ENCODE results near the gene XRCC1. TPM values are rescaled to one million over a fixed set of nuclear protein-coding genes. Genes with fewer than 3 reads are reported as not detected.

Gene XRCC1
- polyA plus RNA-seq, 1 donor from 2014 or later, result 18.6 TPM

DNA sequence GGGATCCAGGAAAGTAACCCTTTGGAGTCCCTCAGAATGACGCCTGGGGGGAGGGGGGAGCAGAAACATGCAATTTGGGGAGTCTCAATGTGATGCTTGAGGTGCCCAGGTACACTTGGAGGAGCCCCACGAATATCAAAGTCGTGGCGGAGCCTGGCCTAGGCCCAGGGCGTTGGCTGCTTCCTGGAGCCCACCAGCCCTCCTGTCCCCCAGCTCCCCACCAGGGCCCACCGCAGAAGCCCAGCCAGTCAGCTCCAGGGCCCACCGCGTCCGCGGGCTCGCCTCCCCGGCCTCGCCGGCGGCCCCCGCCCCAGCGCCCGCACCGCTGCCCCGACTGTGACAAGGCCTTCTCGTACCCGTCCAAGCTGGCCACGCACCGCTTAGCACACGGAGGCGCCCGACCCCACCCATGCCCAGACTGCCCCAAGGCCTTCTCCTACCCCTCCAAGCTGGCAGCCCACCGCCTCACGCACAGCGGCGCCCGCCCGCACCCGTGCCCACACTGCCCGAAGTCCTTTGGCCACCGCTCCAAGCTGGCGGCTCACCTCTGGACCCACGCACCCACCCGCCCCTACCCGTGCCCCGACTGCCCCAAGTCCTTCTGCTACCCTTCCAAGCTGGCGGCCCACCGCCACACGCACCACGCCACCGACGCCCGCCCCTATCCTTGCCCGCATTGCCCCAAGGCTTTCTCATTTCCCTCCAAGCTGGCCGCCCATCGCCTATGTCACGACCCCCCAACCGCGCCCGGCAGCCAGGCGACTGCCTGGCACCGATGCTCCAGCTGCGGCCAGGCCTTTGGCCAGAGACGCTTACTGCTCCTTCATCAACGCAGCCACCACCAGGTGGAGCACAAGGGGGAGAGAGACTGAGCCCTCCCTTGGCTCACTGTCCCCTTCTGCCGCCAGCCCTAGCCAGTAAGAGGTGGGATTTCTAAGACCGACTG, 40.2 kb downstream of the XRCC1 start:
- Histone ChIP-seq H3K9ac (ENCODE audit: low read length) (no peak overlapping the region), H3F3A (ENCODE audit: insufficient read depth, low read length, poor library complexity, severe bottlenecking) (no peaks in the 10 kb centered on the region), H3K36me3 (ENCODE audit: insufficient read depth, low read length) (peaks cover 12% of the 10 kb centered on the region), H3K9me2 (ENCODE audit: insufficient read depth, low read length) (no peaks in the 10 kb centered on the region), H3K4me3 (ENCODE audit: low read length) (no peak overlapping the region), H3K4me2 (ENCODE audit: low read length) (no peak overlapping the region), H3K9me3 (ENCODE audit: low read length) (peaks cover 4% of the 10 kb centered on the region), H3K79me2 (replicated peaks; ENCODE audit: insufficient read depth, low read length) (no peaks in the 10 kb centered on the region), H2AFZ (ENCODE audit: low read depth, low read length) (no peak overlapping the region), H3K27ac (ENCODE audit: low read length) (no peak overlapping the region), H4K20me1 (ENCODE audit: insufficient read depth) (no peaks in the 10 kb centered on the region), H3K27me3 (ENCODE audit: insufficient read depth, low read depth, low read length) (no peaks in the 10 kb centered on the region)
- TF ChIP-seq RAD21 (conservative IDR thresholded peaks at IDR 0.05), result no peak
- TF ChIP-seq, protein P1, sequence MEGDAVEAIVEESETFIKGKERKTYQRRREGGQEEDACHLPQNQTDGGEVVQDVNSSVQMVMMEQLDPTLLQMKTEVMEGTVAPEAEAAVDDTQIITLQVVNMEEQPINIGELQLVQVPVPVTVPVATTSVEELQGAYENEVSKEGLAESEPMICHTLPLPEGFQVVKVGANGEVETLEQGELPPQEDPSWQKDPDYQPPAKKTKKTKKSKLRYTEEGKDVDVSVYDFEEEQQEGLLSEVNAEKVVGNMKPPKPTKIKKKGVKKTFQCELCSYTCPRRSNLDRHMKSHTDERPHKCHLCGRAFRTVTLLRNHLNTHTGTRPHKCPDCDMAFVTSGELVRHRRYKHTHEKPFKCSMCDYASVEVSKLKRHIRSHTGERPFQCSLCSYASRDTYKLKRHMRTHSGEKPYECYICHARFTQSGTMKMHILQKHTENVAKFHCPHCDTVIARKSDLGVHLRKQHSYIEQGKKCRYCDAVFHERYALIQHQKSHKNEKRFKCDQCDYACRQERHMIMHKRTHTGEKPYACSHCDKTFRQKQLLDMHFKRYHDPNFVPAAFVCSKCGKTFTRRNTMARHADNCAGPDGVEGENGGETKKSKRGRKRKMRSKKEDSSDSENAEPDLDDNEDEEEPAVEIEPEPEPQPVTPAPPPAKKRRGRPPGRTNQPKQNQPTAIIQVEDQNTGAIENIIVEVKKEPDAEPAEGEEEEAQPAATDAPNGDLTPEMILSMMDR (IDR thresholded peaks at IDR 0.05; ENCODE audit: poor library complexity, severe bottlenecking), result peak; percentile 37

DNA sequence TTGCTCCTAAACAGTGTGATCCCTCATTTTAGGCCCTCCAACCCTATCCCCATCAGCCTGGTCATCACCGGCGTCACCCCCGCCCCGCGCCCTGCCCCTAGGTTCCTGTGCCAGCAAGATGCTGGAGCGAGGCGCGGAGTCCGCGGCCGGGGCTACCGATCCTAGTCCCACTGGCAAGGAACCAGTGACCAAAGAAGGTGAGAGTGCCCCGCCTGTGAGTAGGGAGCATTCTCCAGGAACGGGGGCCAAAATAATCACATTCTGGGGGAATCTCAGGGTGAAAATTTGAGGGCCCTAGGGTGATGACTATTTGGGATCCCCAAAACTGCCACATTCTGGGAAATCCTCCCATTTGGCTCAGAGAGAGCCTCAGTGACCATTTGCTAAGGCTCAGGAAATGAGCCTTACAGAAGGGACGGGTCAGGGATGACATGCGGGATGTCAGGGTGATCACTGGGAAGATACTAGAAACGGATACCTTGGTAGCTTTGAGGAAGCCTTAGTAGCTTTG, 41.0 kb downstream of the XRCC1 start:
- H3K9me2 ChIP-seq (ENCODE audit: insufficient read depth, low read length), result no peaks in the 10 kb centered on the region
- H3K4me3 ChIP-seq (ENCODE audit: low read length), result peak overlapping the region; percentile 76
- TF ChIP-seq MXI1 (conservative IDR thresholded peaks at IDR 0.05; ENCODE audit: poor library complexity, severe bottlenecking) (no peak), RAD21 (conservative IDR thresholded peaks at IDR 0.05) (no peak), POLR2AphosphoS5 (IDR thresholded peaks at IDR 0.05) (no peak), EZH2 (IDR thresholded peaks at IDR 0.05; ENCODE audit: borderline replicate concordance, insufficient read depth, low read length, poor library complexity, severe bottlenecking) (no peak), EP300 (conservative IDR thresholded peaks at IDR 0.05; ENCODE audit: poor library complexity, severe bottlenecking) (no peak), SMC3 (conservative IDR thresholded peaks at IDR 0.05; ENCODE audit: poor library complexity) (no peak), TAF1 (IDR thresholded peaks at IDR 0.05; ENCODE audit: low read depth) (no peak)
- TF ChIP-seq, protein P2, sequence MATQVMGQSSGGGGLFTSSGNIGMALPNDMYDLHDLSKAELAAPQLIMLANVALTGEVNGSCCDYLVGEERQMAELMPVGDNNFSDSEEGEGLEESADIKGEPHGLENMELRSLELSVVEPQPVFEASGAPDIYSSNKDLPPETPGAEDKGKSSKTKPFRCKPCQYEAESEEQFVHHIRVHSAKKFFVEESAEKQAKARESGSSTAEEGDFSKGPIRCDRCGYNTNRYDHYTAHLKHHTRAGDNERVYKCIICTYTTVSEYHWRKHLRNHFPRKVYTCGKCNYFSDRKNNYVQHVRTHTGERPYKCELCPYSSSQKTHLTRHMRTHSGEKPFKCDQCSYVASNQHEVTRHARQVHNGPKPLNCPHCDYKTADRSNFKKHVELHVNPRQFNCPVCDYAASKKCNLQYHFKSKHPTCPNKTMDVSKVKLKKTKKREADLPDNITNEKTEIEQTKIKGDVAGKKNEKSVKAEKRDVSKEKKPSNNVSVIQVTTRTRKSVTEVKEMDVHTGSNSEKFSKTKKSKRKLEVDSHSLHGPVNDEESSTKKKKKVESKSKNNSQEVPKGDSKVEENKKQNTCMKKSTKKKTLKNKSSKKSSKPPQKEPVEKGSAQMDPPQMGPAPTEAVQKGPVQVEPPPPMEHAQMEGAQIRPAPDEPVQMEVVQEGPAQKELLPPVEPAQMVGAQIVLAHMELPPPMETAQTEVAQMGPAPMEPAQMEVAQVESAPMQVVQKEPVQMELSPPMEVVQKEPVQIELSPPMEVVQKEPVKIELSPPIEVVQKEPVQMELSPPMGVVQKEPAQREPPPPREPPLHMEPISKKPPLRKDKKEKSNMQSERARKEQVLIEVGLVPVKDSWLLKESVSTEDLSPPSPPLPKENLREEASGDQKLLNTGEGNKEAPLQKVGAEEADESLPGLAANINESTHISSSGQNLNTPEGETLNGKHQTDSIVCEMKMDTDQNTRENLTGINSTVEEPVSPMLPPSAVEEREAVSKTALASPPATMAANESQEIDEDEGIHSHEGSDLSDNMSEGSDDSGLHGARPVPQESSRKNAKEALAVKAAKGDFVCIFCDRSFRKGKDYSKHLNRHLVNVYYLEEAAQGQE (IDR thresholded peaks at IDR 0.05; ENCODE audit: borderline replicate concordance), result no peak
- TF ChIP-seq, protein P1 (IDR thresholded peaks at IDR 0.05; ENCODE audit: poor library complexity, severe bottlenecking), result no peak
- H3K27me3 ChIP-seq (ENCODE audit: insufficient read depth, low read depth, low read length), result no peaks in the 10 kb centered on the region
- no peaks in the 10 kb centered on the region for H3F3A ChIP-seq (ENCODE audit: insufficient read depth, low read length, poor library complexity, severe bottlenecking)
- H3K4me2 ChIP-seq (ENCODE audit: low read length), result no peak overlapping the region
- H3K9ac ChIP-seq (ENCODE audit: low read length), result no peak overlapping the region
- peaks cover 4% of the 10 kb centered on the region for H3K9me3 ChIP-seq (ENCODE audit: low read length)
- no peaks in the 10 kb centered on the region for H4K20me1 ChIP-seq (ENCODE audit: insufficient read depth)
- H2AFZ ChIP-seq (ENCODE audit: low read depth, low read length), result no peak overlapping the region
- no peak overlapping the region for H3K27ac ChIP-seq (ENCODE audit: low read length)
- peaks cover 12% of the 10 kb centered on the region for H3K36me3 ChIP-seq (ENCODE audit: insufficient read depth, low read length)
- no peaks in the 10 kb centered on the region for H3K79me2 ChIP-seq (replicated peaks; ENCODE audit: insufficient read depth, low read length)

Measured in neural cell (in vitro differentiated cells).